Measurements from ENCODE around the gene KRT9. TPM values are rescaled to one million over a fixed set of nuclear protein-coding genes. Genes with fewer than 3 reads are reported as not detected.

Gene KRT9
- total RNA-seq, 1 donor from 2014 or later: not detected

DNA sequence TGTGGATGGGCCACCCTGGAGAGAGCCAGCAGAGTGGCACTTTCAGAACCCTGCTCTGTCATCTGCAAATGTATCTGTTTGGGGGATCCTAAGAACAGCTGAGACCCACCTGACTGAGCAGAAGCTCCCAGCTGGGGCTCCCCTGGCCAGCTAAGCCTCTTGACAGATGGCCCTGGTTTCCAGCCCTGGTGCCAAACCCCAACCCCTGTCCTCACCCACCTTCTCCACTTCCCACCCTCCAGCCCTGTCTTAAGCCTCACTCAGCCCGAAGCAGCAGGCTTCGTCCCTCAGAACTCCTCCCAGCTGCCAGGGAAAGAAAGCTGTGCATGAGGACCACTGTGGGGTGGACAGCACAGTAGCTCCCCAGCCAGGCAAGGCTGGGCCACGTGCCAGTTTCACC is 3.5 kb upstream of the KRT9 start:
- Mint-ChIP-seq H3K27me3 (peaks cover 26% of the 10 kb centered on the region), H3K27ac (no peak overlapping the region)

GRCh38 chr17:41567317-41567716 is 4.5 kb downstream of the KRT9 start:
- Mint-ChIP-seq H3K27ac (no peak overlapping the region), H3K27me3 (peaks cover 49% of the 10 kb centered on the region), H3K9me3 (ENCODE audit: low read depth) (no peaks in the 10 kb centered on the region), H3K4me3 (ENCODE audit: low read depth) (no peak overlapping the region), H3K36me3 (ENCODE audit: insufficient read depth) (no peaks in the 10 kb centered on the region), H3K4me1 (ENCODE audit: low read depth) (no peaks in the 10 kb centered on the region)
- DNase-seq (ENCODE audit: low spot score, unreplicated experiment): no peak
- TF ChIP-seq, protein P1, sequence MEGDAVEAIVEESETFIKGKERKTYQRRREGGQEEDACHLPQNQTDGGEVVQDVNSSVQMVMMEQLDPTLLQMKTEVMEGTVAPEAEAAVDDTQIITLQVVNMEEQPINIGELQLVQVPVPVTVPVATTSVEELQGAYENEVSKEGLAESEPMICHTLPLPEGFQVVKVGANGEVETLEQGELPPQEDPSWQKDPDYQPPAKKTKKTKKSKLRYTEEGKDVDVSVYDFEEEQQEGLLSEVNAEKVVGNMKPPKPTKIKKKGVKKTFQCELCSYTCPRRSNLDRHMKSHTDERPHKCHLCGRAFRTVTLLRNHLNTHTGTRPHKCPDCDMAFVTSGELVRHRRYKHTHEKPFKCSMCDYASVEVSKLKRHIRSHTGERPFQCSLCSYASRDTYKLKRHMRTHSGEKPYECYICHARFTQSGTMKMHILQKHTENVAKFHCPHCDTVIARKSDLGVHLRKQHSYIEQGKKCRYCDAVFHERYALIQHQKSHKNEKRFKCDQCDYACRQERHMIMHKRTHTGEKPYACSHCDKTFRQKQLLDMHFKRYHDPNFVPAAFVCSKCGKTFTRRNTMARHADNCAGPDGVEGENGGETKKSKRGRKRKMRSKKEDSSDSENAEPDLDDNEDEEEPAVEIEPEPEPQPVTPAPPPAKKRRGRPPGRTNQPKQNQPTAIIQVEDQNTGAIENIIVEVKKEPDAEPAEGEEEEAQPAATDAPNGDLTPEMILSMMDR (IDR thresholded peaks at IDR 0.05; ENCODE audit: unreplicated experiment): no peak

More for the DNA sequence above, 3.5 kb upstream of the KRT9 start:
- TF ChIP-seq, protein P1 (IDR thresholded peaks at IDR 0.05; ENCODE audit: unreplicated experiment): no peak
- no peaks in the 10 kb centered on the region for H3K9me3 Mint-ChIP-seq (ENCODE audit: low read depth)
- no peaks in the 10 kb centered on the region for H3K36me3 Mint-ChIP-seq (ENCODE audit: insufficient read depth)
- H3K4me3 Mint-ChIP-seq (ENCODE audit: low read depth): no peak overlapping the region
- no peaks in the 10 kb centered on the region for H3K4me1 Mint-ChIP-seq (ENCODE audit: low read depth)
- no peak for DNase-seq (ENCODE audit: low spot score, unreplicated experiment)

- no peak for DNase-seq (ENCODE audit: low spot score, unreplicated experiment)
- no peaks in the 10 kb centered on the region for H3K36me3 Mint-ChIP-seq (ENCODE audit: insufficient read depth)
- peaks cover 41% of the 10 kb centered on the region for H3K27me3 Mint-ChIP-seq
Observed at GRCh38 chr17:41565338-41565737, 6.5 kb downstream of the KRT9 start.

DNA sequence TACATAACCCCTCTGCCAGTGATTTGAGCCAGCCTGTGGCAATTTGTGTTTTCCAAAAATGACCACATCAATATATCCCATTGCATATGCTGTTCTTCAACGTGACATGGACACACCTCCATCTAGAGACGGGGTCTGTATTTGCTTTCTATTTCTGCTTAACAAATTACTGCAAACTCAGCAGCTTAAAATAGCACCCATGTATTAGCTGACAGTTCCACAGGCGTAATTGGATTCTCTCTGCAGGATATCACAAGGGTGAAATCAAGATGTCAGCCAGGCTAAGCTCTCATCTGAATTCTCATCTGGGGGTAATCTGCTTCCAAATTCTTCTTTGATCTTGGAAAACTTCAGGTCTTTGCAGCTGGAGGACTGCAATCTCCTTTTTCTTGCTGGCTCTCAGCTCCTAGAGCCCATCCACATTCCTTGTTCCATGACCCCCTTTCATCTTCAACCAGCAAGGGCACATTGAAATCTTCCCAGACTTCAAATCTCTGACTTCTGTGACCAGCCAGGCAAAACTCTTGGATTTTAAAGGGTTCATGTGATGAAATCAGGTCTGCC is 8.2 kb downstream of the KRT9 start:
- TF ChIP-seq, protein P1 (IDR thresholded peaks at IDR 0.05; ENCODE audit: unreplicated experiment): no peak
- Mint-ChIP-seq H3K27me3 (peaks cover 27% of the 10 kb centered on the region), H3K27ac (no peak overlapping the region), H3K4me1 (ENCODE audit: low read depth) (no peaks in the 10 kb centered on the region), H3K4me3 (ENCODE audit: low read depth) (no peak overlapping the region), H3K9me3 (ENCODE audit: low read depth) (no peaks in the 10 kb centered on the region), H3K36me3 (ENCODE audit: insufficient read depth) (no peaks in the 10 kb centered on the region)
- DNase-seq (ENCODE audit: low spot score, unreplicated experiment): no peak

More at GRCh38 chr17:41565338-41565737, 6.5 kb downstream of the KRT9 start:
- no peaks in the 10 kb centered on the region for H3K4me1 Mint-ChIP-seq (ENCODE audit: low read depth)
- no peaks in the 10 kb centered on the region for H3K9me3 Mint-ChIP-seq (ENCODE audit: low read depth)
- TF ChIP-seq, protein P1 (IDR thresholded peaks at IDR 0.05; ENCODE audit: unreplicated experiment): no peak
- no peak overlapping the region for H3K4me3 Mint-ChIP-seq (ENCODE audit: low read depth)
- no peak overlapping the region for H3K27ac Mint-ChIP-seq

DNA sequence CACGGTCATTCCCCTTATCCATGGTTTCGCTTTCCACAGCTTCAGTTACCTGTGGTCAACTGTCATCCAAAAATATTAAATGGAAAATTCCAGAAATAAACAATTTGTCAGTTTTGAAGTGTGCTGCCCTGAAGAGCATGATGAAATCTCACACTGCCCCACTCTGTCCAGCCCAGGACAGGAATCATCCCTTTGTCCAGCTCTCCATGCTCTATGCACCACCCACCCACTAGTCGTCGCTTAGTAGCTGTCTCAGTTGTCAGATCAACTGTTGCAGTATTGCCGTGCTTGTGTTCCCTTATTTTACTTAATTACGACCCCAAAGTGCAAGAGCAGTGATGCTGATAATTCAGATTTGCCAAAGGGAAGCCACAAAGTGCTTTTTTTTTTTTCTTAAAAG is 10.3 kb downstream of the KRT9 start:
- Mint-ChIP-seq H3K27ac (no peak overlapping the region), H3K36me3 (ENCODE audit: insufficient read depth) (no peaks in the 10 kb centered on the region), H3K9me3 (ENCODE audit: low read depth) (no peaks in the 10 kb centered on the region), H3K27me3 (peaks cover 22% of the 10 kb centered on the region), H3K4me1 (ENCODE audit: low read depth) (no peaks in the 10 kb centered on the region), H3K4me3 (ENCODE audit: low read depth) (no peak overlapping the region)
- TF ChIP-seq, protein P1 (IDR thresholded peaks at IDR 0.05; ENCODE audit: unreplicated experiment): no peak
- no peak for DNase-seq (ENCODE audit: low spot score, unreplicated experiment)
